Renal cortical epithelial cell (primary cell): Measurements from ENCODE around the gene ABCB11. TPM values are rescaled to one million over a fixed set of nuclear protein-coding genes. Genes with fewer than 3 reads are reported as not detected.
A peak's percentile ranks its signal among the peaks of the same experiment; 100 is the strongest.

Source experiments
- DNase-seq: peaks from one replicate; pipeline ENCODE4 v3.0.0-alpha.2; 2011; ENCODE audit warnings: low read depth
- total RNA-seq: library from RNA; depleted of rRNA; stranded (reverse); fragments of >200 nt; gene quantifications from 2 replicates; pipeline ENCODE4 v1.2.3, GENCODE V29; 2014

ABCB11 gene
- total RNA-seq, 1 donor from 2014 or later = not detected

DNA sequence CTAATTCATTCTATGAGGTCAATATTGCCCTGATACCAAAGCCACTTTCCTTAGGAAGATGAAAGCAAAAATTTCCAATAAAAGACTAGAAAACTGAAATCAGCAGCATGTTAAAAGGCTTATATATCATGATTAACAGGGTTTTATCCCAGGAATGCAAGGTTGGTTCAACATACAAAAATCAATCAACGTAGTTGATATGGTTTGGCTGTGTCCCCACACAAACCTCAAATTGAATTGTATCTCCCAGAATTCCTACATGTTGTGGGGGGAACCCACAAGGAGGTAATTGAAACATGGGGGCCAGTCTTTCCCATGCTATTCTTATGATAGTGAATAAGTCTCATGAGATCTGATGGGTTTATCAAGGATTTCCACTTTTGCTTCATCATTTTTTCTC lies 11.7 kb upstream of the ABCB11 start:
- DNase-seq = no peak

DNA sequence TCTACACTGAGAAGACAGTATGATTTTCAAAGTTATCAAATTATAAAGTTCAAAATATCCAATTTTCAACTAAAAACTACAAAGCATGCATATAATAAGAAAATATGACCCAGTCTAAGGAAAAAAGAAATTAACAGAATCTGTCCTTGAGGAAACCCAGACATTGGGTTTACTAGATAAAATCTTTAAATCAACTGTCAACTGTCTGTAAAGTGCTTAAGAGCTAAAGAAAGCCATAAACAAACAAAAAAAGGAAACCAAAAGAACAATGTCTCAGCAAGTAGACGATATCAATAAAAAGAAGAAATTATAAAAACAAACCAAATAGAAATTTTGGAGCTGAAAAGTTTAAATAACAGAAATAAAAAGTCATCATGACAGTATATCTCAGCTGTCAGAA lies 10.5 kb upstream of the ABCB11 start:
- no peak for DNase-seq

DNA sequence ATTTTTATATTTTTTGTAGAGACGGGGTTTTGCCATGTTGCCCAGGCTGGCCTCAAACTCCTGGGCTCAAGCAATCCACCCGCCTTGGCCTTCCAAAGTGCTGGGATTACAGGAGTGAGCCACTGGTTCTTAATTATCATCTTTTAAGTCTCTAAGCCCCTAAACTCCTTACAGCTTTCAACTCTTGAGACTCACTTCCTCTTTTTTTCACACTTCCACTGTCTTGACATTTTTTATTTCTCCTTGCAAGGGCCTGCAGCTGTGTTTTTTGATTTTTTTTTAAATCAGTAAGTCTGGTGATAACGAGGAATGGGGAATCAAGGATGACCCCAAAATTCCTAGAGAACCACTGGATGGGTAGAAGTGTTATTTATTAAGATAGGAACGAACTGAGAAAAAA lies 8.6 kb upstream of the ABCB11 start:
- no peak for DNase-seq

DNA sequence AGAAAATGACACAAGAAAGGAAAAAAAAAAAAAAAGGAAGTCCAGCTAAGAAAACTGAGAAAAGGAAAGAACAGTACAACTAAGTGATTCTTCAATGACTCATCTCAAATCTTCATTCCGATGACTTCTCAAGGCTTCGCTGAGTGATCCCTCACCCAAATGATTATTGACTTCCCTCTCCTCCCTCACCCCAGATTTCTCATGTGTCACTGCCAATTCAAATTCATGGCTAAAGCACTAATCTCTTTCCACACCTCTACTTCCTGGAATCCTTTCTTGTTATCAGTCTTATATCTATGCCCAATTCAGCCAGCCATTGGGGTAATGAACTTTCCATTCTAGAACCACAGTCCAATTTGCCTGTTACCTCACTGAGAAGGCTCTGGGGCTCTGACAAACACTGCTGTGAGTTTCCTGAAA lies 7.2 kb upstream of the ABCB11 start:
- DNase-seq = peak; percentile 84

DNA sequence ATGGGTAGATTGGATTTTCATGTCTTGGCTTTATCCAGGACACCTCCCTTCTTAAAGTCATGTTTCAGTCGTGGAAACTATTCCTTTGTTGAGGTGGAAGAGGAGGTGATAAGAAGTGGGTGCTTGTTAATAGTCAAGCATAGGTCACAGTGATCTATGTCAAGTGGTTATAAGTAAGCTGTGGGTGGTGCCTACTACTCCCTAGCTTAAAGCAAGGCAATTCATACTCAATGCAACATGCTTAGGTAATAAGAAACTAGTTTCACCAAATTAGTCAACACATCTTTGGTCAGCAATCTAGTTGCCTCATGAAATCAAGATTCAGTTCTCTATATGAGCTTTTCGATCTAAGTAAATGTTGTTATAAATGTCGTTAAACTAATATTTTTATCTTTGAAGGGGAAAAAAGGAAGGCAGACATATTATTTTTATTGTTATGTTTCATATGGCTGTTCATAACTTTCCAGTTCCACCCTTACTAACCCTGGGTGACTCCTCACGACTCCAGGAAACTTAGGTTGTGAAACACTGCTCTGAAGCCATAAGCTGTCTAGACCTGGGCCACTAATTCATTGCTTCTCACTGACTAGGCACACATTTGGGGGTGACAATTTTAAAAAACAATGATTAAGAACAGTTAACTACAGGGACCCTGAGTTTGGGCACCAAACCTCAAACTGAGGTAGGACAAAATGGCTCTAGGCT lies 5.8 kb upstream of the ABCB11 start:
- DNase-seq = no peak

DNA sequence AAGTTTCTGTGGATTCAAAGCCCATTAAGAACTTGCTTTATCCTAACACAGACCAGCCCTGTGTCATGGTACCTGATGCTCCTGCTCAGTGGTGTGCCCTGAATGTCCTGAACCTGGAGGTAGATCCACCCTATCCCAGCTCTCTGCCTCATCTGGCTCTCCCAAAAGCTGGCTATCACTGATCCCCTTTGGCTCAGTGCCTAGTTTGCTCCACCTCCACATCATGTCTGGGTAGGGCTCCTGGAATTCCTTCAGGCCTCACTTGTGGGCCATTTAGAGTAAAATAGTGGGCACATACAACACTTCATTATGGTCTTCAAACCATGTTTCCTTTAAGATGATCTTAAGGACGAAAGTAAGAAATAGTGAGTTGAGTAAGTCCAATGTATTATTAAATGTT lies 4.8 kb upstream of the ABCB11 start:
- no peak for DNase-seq

DNA sequence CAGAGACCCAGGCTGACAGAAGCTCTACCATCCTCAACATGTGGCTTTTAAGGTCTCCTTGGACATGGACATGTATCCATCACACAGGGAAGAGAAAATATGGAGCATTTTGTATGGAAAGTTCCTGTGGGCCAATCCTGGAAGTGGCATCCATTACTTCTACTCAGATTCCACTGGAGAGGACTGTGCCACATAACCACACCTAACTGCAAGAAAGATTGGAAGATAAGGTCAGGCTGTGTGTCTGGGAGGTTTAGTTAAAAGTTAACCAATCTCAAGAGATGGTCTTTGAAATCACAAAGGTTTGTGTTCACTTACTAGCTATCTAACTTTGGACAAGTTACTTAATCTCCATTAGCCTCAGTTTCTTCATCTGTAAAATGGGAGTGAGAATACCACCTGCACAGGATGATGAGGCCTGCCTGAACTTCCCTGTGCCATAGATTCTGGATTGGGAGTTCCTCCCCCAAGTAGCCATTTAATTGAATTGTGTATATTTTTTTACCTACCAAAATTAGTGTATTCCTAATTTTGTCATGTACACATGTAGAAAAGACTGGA lies 3.9 kb upstream of the ABCB11 start:
- DNase-seq = no peak

DNA sequence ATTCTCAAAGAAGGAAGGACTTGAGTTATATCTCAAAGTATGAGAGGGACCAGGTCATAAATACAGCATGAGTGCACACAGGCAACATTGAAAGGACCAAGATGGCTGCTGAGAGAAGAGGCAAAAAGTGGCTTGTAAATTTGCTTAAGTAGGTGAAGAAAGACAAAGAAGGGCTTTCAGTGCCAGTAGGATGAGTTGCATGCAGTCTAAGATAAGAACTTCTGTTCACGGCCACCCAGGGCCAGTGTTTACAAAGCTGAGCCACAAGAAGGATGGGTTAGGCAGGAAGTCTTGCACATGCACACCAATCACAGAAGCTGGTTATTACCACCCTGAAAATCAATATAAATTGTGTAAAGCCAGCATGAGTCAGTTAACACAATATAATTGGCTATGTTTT lies 3.1 kb upstream of the ABCB11 start:
- DNase-seq = peak; percentile 21

DNA sequence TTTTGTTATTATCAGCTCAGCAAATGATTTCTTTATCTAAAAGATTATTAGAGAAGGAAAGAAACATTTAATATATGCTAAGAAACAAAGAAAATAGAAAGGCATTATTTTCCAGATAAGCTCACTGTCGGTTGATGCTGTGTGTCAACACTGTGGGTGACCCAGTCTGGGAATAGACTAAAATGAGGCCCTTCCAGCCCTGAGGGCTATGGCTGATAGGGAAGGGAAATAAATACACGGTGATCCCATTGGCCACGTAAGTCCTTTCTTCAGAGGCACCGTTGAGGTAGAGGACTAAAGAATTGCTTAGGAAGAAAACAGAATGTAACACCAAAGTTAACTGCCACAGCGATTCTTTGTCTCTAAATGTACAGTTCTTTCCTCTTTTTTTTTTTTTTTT lies 1.8 kb downstream of the ABCB11 start:
- DNase-seq = no peak

DNA sequence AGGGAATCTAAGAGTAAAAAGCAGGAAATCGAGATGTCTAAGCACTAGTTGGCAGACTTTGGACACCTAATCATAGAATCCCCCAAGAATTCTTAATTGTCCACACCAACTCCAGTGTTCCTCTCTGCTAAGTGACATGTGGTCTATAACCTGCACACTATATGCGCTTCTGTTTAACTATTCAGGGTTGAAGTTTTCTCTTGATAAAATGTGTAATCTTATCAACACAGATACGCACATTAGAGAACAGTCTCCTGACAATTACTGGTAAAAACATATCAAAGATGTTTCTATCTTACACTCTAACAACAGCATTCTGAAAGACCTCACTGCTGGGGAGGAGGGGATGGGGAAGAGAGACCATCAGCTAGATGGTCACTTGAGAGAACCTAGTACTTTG lies 3.9 kb downstream of the ABCB11 start:
- DNase-seq = no peak

DNA sequence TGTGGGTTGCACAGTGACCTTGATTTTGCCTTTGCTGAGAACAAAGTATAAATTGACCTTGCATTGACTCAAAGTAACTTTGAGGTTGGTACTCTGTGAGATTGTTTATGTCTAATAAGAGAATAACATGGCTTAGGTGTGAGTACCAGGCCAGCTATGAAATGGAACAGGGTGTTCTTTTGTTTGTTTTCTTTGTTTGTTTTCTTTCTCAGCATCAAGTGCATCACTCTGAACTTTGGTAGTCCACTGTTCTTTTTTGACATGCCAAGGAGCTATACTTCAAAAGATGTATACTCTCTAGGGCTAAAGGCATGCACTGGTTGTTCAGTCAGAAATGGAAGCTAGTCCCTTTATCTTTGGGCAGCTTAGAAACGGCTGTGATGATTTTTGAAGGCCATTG lies 5.1 kb downstream of the ABCB11 start:
- DNase-seq = no peak

DNA sequence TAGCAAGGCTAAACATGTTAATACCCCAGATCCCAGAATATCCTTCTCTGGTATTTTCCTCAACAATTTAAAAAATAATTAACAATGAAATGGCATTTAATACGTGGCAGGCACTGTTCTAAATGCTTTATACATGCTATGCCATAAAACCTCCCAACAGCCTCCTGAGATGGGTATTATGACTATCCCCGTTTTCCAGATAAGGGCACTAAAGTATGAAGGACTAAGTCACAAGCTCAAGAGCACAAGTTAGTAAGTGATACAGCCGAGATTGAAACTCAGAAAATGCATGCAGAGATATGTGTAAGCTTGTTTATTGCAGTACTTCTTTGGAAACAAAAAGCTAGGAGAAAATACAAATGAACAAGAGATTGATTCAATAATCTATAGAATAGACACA lies 8.0 kb downstream of the ABCB11 start:
- DNase-seq = no peak

DNA sequence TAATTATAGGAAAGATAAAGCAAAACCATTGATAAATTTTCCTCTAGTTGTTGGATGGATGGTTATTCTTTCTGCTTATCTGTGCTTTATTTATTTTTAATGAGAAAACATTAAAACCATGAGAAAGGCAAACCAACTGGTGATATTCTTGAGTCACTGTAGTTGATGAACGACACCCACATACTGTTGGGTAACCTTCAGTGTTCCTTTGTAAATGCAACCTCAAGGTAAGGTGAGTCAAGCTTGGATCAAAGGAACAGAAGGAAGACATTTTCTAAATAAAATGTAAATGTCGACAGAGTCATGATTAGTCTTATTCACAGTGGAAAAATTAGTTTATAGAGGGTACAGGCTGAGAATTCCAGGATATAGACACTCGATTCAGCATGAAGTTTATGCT lies 12.7 kb downstream of the ABCB11 start:
- DNase-seq = peak; percentile 66

DNA sequence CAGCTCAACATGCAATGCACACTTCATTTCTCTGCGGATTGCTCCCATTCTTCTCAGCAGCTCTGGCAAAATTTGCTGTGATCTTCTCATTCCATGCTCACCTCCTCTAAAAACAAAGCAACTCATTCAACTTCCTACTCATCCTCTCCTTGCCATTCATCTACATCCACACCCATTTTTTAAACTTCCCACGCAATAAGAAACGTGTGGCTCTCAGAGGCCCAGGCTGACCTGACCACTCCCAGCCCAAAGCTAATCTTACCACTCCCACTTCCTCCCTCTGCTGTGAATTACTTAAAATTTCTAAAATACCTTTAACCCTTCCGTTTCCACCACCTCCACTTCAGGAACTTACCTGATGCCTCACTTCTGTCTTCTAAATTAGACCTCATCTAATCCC lies 15.2 kb downstream of the ABCB11 start:
- DNase-seq = no peak

DNA sequence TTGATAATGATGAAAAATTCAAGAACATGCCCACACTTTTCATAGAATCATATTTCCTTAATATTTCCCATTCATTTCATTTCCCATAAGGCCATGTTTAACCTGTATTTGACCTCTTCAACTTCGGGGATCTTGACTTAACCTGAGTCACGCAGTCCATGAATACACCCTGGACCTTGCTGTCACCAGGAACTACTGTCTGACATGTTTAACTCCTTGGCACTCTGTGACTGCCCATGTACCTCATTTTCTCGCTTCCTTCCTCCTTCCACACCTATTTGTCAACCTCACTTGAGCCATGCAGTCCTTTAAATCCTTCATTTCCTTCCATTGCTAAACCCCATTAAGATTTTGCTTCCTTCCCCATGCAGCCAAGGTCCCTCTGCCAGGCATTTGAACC lies 16.3 kb downstream of the ABCB11 start:
- no peak for DNase-seq

DNA sequence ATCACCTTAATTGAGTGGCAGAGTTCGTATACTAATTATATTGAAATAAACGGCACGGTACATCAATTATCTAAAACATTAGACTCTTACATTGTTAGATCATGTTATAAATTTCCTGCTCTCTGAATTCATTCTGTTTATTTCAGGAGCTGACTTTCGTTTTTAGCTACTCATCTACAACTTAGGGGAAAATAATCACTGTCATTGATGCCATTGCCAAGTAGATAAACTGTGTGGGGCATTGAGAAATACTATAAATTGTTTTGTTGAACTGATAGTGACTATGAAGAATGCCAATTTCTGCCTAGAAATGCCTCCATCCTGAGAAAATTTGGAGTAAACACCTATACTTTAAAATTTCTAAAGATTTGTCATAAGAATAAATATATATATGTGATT lies 17.5 kb downstream of the ABCB11 start:
- DNase-seq = no peak

DNA sequence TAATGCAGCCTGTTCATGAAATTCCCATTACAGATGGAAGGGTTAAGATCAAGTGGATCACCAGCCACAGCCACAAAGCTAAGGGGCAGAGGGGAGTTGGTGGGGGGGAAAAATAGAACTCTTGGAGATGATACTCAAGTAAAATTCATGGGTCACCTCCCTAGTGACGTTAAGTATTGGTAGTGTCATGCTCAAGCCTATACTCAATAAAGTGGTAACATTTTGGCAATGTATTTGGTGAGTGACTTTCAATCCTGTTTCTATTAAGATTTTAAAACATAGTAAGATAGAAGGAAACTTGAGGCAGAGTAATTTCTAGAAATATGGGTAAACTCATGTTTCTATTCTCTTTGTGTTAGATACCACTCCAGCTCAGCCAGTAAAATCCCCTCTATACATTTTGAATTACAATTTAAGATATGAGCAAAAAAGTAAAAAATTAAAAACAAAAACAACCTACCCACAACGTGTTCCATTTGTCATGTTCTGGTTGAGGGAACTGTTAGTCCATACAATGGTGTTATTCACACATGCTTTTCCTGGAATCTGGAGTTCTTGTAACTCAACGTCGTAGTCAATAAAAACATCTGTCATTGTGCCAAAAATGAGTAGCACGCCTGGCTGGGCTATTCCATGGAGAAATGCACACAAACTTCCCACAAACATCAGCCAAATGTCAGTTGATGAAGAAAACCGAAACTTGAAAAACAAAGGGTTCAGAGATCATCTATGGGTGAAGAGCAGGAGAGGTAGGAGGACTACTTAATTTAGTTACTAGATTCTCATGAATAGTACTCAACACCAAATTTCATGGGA lies 18.1 kb downstream of the ABCB11 start:
- peak; percentile 62 for DNase-seq

DNA sequence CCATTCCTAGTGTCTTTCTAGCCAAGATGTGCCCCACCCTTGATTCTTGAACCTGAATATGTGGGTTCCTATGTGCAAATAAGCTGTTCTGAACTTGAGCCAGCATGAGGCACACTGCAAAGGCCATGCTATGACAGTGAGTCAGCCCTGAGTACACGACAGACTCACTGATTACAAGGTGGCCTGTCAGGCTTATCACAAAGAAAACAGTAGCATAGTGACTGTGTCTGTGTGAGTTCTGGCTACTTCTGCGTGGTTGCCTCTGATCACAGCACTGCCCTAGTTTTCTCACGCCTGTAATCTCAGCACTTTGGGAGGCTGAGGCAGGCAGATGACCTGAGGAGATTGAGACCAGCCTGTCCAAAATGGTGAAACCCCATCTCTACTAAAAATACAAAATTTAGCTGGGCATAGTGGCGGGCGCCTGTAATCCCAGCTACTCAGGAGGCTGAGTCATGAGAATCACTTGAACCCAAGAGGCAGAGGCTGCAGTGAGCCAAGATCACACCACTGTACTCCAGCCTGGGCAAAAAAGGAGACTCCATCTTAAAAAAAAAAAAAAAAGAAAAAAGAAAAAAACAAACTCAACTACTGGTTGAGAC lies 18.8 kb downstream of the ABCB11 start:
- peak; percentile 72 for DNase-seq

DNA sequence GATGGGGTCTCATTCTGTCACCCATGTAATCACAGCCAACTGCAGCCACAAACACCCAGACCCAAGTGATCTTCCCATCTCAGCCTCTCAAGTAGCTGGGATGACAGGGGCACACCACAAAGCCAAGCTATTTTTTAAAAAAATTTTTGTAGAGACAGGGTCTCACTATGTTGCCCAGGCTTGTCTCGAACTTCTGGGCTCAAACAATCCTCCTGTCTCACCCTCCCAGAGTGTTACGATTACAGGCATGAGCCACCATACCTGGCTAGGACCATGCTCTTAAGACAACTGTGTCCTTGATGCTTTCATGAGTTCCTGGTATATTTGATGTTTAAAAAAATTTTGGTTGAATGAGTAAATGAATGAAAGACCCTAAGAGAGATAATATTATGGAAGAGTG lies 19.4 kb downstream of the ABCB11 start:
- DNase-seq = no peak

DNA sequence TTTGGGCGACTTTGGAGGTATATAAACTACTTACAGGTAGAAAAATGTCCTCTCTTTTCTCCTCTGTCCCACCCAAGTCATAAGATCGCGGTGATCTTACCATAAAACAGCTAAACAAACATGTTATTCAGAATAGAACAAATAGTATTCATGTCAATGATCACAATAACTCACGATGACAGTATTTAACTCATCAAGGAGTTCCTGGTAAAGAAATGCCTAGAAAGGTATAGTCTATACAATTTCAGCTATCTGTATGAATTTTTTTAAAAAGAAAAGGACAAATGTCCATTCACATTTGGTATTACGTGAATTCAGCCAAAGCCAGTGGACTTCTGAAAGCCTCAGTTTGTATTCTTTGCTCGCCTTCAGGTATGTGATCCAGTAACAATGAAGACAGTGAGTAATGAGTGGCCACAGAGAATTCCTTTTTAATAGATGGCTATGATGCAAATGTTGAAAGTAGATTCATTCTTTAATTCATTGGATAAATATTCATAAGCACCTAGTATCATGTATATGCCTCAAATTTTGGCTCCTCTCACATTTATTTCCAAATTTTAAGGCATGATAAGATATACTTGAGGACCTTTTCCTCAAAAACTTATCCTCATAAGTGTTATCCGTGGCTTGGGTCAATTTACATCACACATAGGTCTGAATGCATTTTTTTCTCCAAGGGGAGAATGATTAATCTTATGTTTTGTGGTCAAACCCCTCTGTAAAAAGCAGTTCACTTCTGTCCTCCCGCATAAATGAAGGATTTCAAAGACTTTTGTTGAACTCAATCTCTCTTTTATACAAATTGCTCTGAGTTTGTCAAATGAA lies 20.3 kb downstream of the ABCB11 start:
- DNase-seq = no peak

DNA sequence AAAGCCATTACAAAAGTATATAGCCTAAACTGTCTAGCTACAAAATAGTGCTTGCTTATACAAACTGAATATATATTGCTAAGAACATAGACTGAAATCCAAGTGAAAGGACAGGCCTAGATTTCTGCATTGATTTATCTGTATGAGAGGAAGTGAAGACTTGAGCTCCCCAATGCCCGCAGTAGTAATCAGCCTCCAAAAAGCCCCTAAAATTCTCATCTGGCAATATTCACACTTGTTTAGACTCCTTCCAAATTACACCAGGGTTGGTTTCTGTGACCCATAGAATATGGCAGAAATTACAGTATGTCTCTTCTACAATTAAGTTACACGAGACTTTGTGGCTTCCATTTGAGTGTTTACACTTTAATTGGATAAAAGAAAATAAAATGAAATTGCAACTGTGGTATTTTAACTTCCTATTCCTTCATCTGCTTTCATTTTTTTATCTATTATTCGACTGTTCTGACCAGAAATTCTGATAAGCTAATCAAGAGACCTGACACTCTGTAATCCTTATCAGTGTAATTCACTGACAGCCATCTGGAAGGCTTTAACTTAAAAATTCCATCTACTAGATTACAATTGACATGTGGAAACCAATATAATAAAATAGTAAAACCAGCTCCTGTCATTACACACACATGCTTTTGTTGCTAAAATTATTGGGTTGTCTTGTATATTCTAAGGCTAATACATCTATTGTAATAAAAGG lies 21.1 kb downstream of the ABCB11 start:
- DNase-seq = no peak
